HEK293 (cell line): ENCODE data around the gene ZC3H12C.

Experiments
- SP3 ChIP-seq: fragments of 450-650 bp; formaldehyde crosslinking; IDR thresholded peaks from 2 replicates; pipeline ENCODE4 v1.5.1; 2016; ENCODE audit warnings: missing biosample characterization, missing genetic modification characterization
- TCF7L2 ChIP-seq: IDR thresholded peaks from 2 replicates; pipeline ENCODE4 v1.6.1; 2011; ENCODE audit warnings: low read depth, mild to moderate bottlenecking, inconsistent platforms, low read length, moderate library complexity, borderline replicate concordance
- ZNF585B ChIP-seq: fragments of 450-650 bp; formaldehyde crosslinking; IDR thresholded peaks from 2 replicates; pipeline ENCODE4 v1.5.1; 2016; ENCODE audit warnings: missing biosample characterization, missing genetic modification characterization
- ZNF76 ChIP-seq: fragments of 450-650 bp; formaldehyde crosslinking; IDR thresholded peaks from 2 replicates; pipeline ENCODE4; 2016; ENCODE audit warnings: low read depth, missing biosample characterization, missing genetic modification characterization, borderline replicate concordance
- ZSCAN30 ChIP-seq: fragments of 450-650 bp; IDR thresholded peaks from 2 replicates; pipeline ENCODE4 v1.5.1; 2018; ENCODE audit warnings: missing biosample characterization, mild to moderate bottlenecking, missing genetic modification characterization, moderate library complexity
- TF ChIP-seq, protein P1 (sequence below): fragments of 450-650 bp; formaldehyde crosslinking; IDR thresholded peaks from 2 replicates; pipeline ENCODE4 v1.5.1; 2016; ENCODE audit warnings: missing biosample characterization, missing genetic modification characterization

DNA sequence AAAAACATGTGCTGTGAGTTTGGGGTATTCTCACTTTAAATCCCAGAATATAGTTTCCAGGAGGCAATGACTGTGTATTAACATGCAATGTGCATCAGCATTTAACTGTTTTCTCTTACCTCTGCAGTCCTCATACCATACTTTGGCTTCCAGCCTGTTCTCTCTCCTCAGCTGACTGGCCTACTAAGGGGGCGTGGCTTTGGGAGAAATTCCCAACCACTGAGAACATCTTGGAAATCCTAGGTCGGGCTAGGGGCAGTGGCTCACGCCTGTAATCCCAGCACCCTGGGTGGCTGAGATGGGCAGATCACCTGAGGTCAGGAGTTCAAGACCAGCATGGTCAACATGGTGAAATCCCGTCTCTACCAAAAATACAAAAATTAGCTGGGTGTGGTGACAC is 13.5 kb upstream of the ZC3H12C start:
- no peak for TF ChIP-seq ZNF76 (tag by site-specific recombination)
- TF ChIP-seq ZNF585B, result no peak
- no peak for TF ChIP-seq SP3 (tag by site-specific recombination)
- TF ChIP-seq TCF7L2, result no peak
- TF ChIP-seq ZSCAN30, result no peak
- TF ChIP-seq, protein P1, sequence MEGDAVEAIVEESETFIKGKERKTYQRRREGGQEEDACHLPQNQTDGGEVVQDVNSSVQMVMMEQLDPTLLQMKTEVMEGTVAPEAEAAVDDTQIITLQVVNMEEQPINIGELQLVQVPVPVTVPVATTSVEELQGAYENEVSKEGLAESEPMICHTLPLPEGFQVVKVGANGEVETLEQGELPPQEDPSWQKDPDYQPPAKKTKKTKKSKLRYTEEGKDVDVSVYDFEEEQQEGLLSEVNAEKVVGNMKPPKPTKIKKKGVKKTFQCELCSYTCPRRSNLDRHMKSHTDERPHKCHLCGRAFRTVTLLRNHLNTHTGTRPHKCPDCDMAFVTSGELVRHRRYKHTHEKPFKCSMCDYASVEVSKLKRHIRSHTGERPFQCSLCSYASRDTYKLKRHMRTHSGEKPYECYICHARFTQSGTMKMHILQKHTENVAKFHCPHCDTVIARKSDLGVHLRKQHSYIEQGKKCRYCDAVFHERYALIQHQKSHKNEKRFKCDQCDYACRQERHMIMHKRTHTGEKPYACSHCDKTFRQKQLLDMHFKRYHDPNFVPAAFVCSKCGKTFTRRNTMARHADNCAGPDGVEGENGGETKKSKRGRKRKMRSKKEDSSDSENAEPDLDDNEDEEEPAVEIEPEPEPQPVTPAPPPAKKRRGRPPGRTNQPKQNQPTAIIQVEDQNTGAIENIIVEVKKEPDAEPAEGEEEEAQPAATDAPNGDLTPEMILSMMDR, result no peak
